ENCODE data around the gene TGFBRAP1. TPM values are rescaled to one million over a fixed set of nuclear protein-coding genes. Genes with fewer than 3 reads are reported as not detected.

The TGFBRAP1 gene
- total RNA-seq, 1 experiment from 2014 or later: 16.7 TPM

DNA sequence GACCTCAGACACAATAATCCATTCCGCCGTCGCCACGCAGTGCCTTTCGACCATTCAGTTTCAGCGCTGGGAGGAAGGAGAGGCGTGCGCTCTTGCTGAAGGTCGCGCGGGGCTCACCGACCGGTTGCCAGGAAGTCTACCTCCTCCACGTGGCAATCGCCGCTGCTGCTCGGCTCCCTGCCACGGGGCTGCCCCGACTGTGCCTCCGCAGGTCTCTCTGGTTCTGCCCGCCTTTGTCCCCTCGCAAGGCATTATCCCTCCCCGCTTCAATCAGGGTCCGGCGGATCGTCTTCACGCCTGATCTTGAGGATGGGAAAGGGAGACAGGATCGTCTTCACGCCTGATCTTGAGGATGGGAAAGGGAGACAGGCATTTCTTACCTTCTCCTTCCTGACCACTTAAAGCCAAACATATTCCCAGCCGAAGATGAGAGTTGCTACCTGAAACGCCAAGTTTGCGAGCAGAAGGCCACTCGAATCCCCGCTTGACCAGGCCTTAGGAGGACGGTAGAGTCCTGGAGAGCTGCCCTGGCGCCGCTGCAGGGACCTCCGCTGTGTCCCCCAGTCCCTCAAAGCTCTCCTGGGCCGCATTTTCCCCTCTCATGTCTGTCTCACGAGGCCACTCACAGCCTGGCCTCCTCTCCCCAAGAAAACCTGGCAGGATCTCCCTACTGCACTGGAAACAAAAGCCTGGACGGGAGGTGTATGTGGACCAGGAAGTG, 92.3 kb downstream of the TGFBRAP1 start:
- H3K27ac ChIP-seq: no peak overlapping the region
- H4K20me1 ChIP-seq (ENCODE audit: insufficient read depth): no peaks in the 10 kb centered on the region
- H3K9me3 ChIP-seq (ENCODE audit: insufficient read depth, low read depth): no peaks in the 10 kb centered on the region
- H3K4me1 ChIP-seq (replicated peaks; ENCODE audit: insufficient read depth): peaks cover 6% of the 10 kb centered on the region; the same call in 1 of the 2 replicates
- intact Hi-C loops (cut with micrococcal nuclease; ENCODE audit: unreplicated experiment): loop anchor here (10.0 kb wide), 1 partner anchor 62 kb away; no protein-coding TSS in a partner anchor
- H3K79me2 ChIP-seq (ENCODE audit: low read depth): no peaks in the 10 kb centered on the region
- no peaks in the 10 kb centered on the region for H3K36me3 ChIP-seq (ENCODE audit: low read depth)
- H3K4me3 ChIP-seq: no peak overlapping the region
- no peak for TF ChIP-seq EZH2 (IDR thresholded peaks at IDR 0.05; ENCODE audit: low read depth)
- TF ChIP-seq, protein P1, sequence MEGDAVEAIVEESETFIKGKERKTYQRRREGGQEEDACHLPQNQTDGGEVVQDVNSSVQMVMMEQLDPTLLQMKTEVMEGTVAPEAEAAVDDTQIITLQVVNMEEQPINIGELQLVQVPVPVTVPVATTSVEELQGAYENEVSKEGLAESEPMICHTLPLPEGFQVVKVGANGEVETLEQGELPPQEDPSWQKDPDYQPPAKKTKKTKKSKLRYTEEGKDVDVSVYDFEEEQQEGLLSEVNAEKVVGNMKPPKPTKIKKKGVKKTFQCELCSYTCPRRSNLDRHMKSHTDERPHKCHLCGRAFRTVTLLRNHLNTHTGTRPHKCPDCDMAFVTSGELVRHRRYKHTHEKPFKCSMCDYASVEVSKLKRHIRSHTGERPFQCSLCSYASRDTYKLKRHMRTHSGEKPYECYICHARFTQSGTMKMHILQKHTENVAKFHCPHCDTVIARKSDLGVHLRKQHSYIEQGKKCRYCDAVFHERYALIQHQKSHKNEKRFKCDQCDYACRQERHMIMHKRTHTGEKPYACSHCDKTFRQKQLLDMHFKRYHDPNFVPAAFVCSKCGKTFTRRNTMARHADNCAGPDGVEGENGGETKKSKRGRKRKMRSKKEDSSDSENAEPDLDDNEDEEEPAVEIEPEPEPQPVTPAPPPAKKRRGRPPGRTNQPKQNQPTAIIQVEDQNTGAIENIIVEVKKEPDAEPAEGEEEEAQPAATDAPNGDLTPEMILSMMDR (conservative IDR thresholded peaks at IDR 0.05): no peak
- no peak overlapping the region for H3K4me2 ChIP-seq
- no peaks in the 10 kb centered on the region for H3F3A ChIP-seq (ENCODE audit: insufficient read depth, low read depth)
- H3K27me3 ChIP-seq (ENCODE audit: insufficient read depth, low read depth): no peaks in the 10 kb centered on the region
- CTCF ChIA-PET: interaction anchor here (0.5 to 0.7 kb wide), 2 partner anchors 19 to 312 kb away, joined by 3 to 5 read pairs; no protein-coding TSS in a partner anchor
- no peak overlapping the region for H2AFZ ChIP-seq
- POLR2A ChIA-PET (ENCODE audit: unreplicated experiment): no interaction called here
- DNase-seq: no peak
- BruUV-seq (replicated peaks): no TSS peak
- no peaks in the 10 kb centered on the region for H3K9me2 ChIP-seq (ENCODE audit: insufficient read depth)

DNA sequence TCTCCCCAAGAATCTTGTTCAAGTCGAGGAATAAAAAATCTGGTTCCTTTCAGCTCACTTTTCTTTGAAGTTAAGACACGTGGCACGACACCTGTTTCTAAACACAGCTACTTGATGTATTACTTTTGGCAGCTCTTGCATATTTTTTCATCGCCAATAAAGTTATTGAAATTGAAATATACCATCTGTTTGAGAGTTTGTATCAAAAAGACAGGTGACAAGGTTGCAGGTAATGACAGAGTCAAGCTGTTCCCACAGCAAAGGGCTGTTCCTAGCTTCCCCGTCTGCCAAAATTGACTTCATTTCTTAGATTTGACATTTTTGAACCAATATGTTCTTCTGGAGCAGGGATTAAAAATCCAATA, 93.5 kb downstream of the TGFBRAP1 start:
- BruUV-seq (replicated peaks): no TSS peak
- TF ChIP-seq EZH2 (IDR thresholded peaks at IDR 0.05; ENCODE audit: low read depth): no peak
- TF ChIP-seq, protein P1 (conservative IDR thresholded peaks at IDR 0.05): no peak
- H3K27me3 ChIP-seq (ENCODE audit: insufficient read depth, low read depth): no peaks in the 10 kb centered on the region
- no peak overlapping the region for H3K4me3 ChIP-seq
- H4K20me1 ChIP-seq (ENCODE audit: insufficient read depth): no peaks in the 10 kb centered on the region
- ChIA-PET POLR2A (ENCODE audit: unreplicated experiment) (no interaction called here), CTCF (no interaction called here)
- no peak overlapping the region for H3K27ac ChIP-seq
- intact Hi-C loops (cut with micrococcal nuclease; ENCODE audit: unreplicated experiment): loop anchor here (10.0 kb wide), 1 partner anchor 61 kb away; no protein-coding TSS in a partner anchor
- H2AFZ ChIP-seq: no peak overlapping the region
- peaks cover 6% of the 10 kb centered on the region; the same call in 1 of the 2 replicates for H3K4me1 ChIP-seq (replicated peaks; ENCODE audit: insufficient read depth)
- H3F3A ChIP-seq (ENCODE audit: insufficient read depth, low read depth): no peaks in the 10 kb centered on the region
- no peaks in the 10 kb centered on the region for H3K9me2 ChIP-seq (ENCODE audit: insufficient read depth)
- H3K9me3 ChIP-seq (ENCODE audit: insufficient read depth, low read depth): no peaks in the 10 kb centered on the region
- no peak for DNase-seq
- no peak overlapping the region for H3K4me2 ChIP-seq
- no peaks in the 10 kb centered on the region for H3K79me2 ChIP-seq (ENCODE audit: low read depth)
- no peaks in the 10 kb centered on the region for H3K36me3 ChIP-seq (ENCODE audit: low read depth)

DNA sequence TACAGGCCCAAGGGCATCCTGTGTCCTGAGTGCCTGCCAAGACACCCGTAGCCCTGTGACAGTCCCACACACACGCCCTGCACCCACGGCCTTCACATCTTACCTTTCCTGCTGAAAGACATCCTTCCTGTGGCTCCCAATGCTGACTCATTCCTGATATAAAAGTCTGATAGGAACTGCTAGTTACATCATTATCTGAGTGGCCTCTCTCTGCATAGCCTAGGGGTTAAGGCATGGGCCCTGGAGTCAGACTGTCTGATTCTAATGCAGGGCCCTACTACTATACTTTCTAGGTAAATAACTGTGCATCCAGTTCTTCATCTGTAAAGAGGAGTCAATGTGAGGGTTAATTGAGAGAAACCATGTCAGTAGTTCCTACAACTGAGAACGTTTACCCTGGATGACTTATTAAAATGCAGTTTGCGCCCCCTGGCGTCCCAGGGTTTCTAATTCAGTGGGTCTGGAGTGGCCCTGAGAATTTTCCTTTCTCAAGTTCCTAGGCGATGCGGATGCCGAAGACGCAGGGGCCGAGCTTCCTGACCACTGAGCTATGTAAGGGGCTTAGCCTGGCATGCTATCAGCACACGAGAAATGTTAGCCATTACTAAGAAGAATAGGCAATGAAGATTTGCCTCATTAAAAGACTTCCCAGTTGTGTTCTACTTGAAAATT, 94.0 kb downstream of the TGFBRAP1 start:
- CTCF ChIA-PET: interaction anchor here (0.5 kb wide), 1 partner anchor 386 kb away, joined by 3 read pairs; no protein-coding TSS in a partner anchor
- Histone ChIP-seq H2AFZ (no peak overlapping the region), H3K4me3 (no peak overlapping the region), H3K9me2 (ENCODE audit: insufficient read depth) (no peaks in the 10 kb centered on the region), H3K36me3 (ENCODE audit: low read depth) (no peaks in the 10 kb centered on the region), H3K79me2 (ENCODE audit: low read depth) (no peaks in the 10 kb centered on the region), H3K27me3 (ENCODE audit: insufficient read depth, low read depth) (no peaks in the 10 kb centered on the region), H3K4me2 (peak overlapping the region; percentile 20; the same call in 1 of the 2 replicates), H3K4me1 (replicated peaks; ENCODE audit: insufficient read depth) (peaks cover 6% of the 10 kb centered on the region; the same call in 1 of the 2 replicates), H4K20me1 (ENCODE audit: insufficient read depth) (no peaks in the 10 kb centered on the region), H3K27ac (no peak overlapping the region), H3F3A (ENCODE audit: insufficient read depth, low read depth) (no peaks in the 10 kb centered on the region), H3K9me3 (ENCODE audit: insufficient read depth, low read depth) (no peaks in the 10 kb centered on the region)
- intact Hi-C loops (cut with micrococcal nuclease; ENCODE audit: unreplicated experiment): loop anchor here (1.0 to 10.0 kb wide), 2 partner anchors 61 to 121 kb away; no protein-coding TSS in a partner anchor
- TF ChIP-seq, protein P1 (conservative IDR thresholded peaks at IDR 0.05): peak; percentile 85
- TF ChIP-seq EZH2 (IDR thresholded peaks at IDR 0.05; ENCODE audit: low read depth): no peak
- no TSS peak for BruUV-seq (replicated peaks)
- DNase-seq: peak; percentile 61 to 65
- POLR2A ChIA-PET (ENCODE audit: unreplicated experiment): no interaction called here

Data from PC-9 (cell line).